Camera-type eye (tissue), 1 donor: ENCODE measurements around the gene TAF11L11. TPM values are rescaled to one million over a fixed set of nuclear protein-coding genes. Genes with fewer than 3 reads are reported as not detected.

Experiments
- total RNA-seq: library from RNA; depleted of rRNA; stranded (reverse); fragments of >200 nt; gene quantifications from one replicate; pipeline ENCODE4 v1.2.3, GENCODE V29; 2014

TAF11L11 gene
- not detected for total RNA-seq

GRCh38 chr5:17603880-17604279, at the start of gene TAF11L11:
TSS of gene TAF11L11 (plus strand) at chr5:17604183.

DNA sequence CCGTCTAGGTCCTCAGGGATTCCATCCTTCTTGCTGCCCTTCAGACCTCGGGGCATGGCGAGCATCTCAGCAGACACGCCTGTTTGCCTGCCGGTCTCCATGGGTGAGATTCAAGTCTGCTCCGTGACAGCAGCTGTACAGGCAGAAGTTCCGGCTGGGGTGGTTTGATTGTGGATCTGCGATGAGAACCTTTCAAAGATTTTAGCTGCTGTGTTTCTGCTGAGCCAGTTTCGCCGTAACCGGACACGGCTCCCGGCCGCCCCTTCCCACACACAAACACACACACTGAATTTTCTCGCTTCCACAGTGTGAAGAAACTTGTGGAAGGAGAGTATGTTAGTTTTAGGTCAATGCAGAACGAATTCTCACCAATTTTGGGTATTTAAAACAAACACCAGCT, 18.3 kb upstream of the TAF11L11 start, which contains the start of gene TAF11L7:
TAF11L7 (minus strand) TSS at position 101 of the 400 bp plus-strand sequence.

DNA sequence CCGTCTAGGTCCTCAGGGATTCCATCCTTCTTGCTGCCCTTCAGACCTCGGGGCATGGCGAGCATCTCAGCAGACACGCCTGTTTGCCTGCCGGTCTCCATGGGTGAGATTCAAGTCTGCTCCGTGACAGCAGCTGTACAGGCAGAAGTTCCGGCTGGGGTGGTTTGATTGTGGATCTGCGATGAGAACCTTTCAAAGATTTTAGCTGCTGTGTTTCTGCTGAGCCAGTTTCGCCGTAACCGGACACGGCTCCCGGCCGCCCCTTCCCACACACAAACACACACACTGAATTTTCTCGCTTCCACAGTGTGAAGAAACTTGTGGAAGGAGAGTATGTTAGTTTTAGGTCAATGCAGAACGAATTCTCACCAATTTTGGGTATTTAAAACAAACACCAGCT, 13.1 kb upstream of the TAF11L11 start, which contains the start of gene TAF11L8:
TAF11L8 (minus strand) TSS at position 101 of the 400 bp plus-strand sequence.

DNA sequence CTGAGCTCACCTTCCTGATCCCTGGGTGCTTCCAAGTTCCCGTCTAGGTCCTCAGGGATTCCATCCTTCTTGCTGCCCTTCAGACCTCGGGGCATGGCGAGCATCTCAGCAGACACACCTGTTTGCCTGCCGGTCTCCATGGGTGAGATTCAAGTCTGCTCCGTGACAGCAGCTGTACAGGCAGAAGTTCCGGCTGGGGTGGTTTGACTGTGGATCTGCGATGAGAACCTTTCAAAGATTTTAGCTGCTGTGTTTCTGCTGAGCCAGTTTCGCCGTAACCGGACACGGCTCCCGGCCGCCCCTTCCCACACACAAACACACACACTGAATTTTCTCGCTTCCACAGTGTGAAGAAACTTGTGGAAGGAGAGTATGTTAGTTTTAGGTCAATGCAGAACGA, 9.7 kb upstream of the TAF11L11 start, which contains the start of gene TAF11L9:
TAF11L9 (minus strand) TSS at position 140 of the 400 bp plus-strand sequence.

GRCh38 chr5:17597728-17598127, 6.3 kb upstream of the TAF11L11 start, which contains the start of gene TAF11L10:
TSS of gene TAF11L10 (minus strand) at chr5:17597828.

DNA sequence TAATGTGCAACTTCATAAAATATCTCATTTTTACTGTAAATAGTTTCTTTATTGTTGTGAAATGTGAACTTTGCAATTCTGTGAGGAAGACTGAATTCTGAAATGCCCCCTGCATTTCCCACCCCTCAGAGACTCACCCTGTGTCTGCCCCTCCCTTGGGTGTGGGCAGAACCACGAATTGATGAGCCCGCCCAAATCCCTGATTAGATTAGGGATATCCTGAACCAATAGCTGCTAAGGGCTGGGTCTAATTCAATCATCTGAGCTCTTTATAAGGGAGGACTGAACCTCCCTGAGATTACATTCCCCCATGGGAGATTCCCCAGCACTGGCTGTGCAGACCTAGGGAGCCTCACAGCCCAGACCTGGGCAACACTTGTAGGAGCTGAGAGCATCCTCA, 6.1 kb downstream of the TAF11L11 start, which contains the start of gene TAF11L12:
TAF11L12 (plus strand) TSS at position 301 of the 400 bp plus-strand sequence.

DNA sequence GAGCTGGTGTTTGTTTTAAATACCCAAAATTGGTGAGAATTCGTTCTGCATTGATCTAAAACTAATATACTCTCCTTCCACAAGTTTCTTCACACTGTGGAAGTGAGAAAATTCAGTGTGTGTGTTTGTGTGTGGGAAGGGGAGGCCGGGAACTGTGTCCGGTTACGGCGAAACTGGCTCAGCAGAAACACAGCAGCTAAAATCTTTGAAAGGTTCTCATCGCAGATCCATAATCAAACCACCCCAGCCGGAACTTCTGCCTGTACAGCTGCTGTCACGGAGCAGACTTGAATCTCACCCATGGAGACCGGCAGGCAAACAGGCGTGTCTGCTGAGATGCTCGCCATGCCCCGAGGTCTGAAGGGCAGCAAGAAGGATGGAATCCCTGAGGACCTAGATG, 27.8 kb downstream of the TAF11L11 start, which contains the start of gene TAF11L13:
TAF11L13 (plus strand) TSS at position 301 of the 400 bp plus-strand sequence.

GRCh38 chr5:17634160-17634559, 30.2 kb downstream of the TAF11L11 start, which contains the start of gene TAF11L14:
TSS of gene TAF11L14 (plus strand) at chr5:17634460.

Other genes starting within 250 kb of the TAF11L11 start
- gene TAF11L2, start 106.0 kb upstream of the TAF11L11 start, total RNA-seq: not detected
- gene TAF11L3, start 85.8 kb upstream of the TAF11L11 start, total RNA-seq: not detected
- not detected for gene TAF11L4, start 82.4 kb upstream of the TAF11L11 start, total RNA-seq
- gene TAF11L5, start 78.9 kb upstream of the TAF11L11 start, total RNA-seq: not detected
- gene TAF11L6, start 75.5 kb upstream of the TAF11L11 start, total RNA-seq: not detected
- gene TAF11L7, start 18.4 kb upstream of the TAF11L11 start, total RNA-seq: not detected
- gene TAF11L8, start 13.2 kb upstream of the TAF11L11 start, total RNA-seq: not detected
- gene TAF11L9, start 9.8 kb upstream of the TAF11L11 start, total RNA-seq: not detected
- gene TAF11L10, start 6.4 kb upstream of the TAF11L11 start, total RNA-seq: not detected
- gene TAF11L12, start 6.2 kb downstream of the TAF11L11 start, total RNA-seq: not detected
- gene TAF11L13, start 27.9 kb downstream of the TAF11L11 start, total RNA-seq: not detected
- not detected for gene TAF11L14, start 30.3 kb downstream of the TAF11L11 start, total RNA-seq